ENCODE results near the gene CFAP20. TPM values are rescaled to one million over a fixed set of nuclear protein-coding genes. Genes with fewer than 3 reads are reported as not detected.
"Not testable (repeated sequence)": the region's sequence is repeated elsewhere in the genome, so short reads cannot be mapped to it uniquely, and the experiment has no call there.

Gene CFAP20
- total and polyA plus RNA-seq, 2 experiments from 2014 or later: 61.1 to 81.7 TPM

DNA sequence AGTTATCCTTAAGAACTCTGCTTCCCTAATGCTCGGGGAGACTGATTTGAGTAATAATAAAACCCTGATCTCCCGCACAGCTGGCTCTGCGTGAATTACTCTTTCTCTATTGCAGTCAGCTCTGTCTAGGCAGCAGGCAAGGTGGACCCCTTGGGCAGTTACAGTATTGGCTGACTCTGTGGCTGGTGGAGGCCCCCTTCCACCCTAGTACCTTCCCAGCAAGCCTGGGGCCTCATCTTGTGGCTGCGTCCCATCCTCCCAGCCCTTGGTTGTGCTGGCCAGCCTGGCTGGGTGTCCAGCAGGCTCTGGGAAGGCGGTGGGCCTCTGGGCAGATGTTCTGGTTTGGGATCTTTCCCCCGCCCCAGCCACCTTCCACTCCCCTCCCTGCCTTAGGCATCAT lies 44.5 kb downstream of the CFAP20 start (continued):
- TF ChIP-seq, protein P1, sequence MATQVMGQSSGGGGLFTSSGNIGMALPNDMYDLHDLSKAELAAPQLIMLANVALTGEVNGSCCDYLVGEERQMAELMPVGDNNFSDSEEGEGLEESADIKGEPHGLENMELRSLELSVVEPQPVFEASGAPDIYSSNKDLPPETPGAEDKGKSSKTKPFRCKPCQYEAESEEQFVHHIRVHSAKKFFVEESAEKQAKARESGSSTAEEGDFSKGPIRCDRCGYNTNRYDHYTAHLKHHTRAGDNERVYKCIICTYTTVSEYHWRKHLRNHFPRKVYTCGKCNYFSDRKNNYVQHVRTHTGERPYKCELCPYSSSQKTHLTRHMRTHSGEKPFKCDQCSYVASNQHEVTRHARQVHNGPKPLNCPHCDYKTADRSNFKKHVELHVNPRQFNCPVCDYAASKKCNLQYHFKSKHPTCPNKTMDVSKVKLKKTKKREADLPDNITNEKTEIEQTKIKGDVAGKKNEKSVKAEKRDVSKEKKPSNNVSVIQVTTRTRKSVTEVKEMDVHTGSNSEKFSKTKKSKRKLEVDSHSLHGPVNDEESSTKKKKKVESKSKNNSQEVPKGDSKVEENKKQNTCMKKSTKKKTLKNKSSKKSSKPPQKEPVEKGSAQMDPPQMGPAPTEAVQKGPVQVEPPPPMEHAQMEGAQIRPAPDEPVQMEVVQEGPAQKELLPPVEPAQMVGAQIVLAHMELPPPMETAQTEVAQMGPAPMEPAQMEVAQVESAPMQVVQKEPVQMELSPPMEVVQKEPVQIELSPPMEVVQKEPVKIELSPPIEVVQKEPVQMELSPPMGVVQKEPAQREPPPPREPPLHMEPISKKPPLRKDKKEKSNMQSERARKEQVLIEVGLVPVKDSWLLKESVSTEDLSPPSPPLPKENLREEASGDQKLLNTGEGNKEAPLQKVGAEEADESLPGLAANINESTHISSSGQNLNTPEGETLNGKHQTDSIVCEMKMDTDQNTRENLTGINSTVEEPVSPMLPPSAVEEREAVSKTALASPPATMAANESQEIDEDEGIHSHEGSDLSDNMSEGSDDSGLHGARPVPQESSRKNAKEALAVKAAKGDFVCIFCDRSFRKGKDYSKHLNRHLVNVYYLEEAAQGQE (IDR thresholded peaks at IDR 0.05; ENCODE audit: unreplicated experiment): no peak
- TF ChIP-seq STAT1 (IDR thresholded peaks at IDR 0.05; ENCODE audit: unreplicated experiment): no peak
- TF ChIP-seq CREB1 (CRISPR knock-in tag; IDR thresholded peaks at IDR 0.05; ENCODE audit: low read depth): no peak
- no peak for TF ChIP-seq POLR2AphosphoS5 (IDR thresholded peaks at IDR 0.05; ENCODE audit: low read depth)
- no peak for TF ChIP-seq EZH2phosphoT487 (IDR thresholded peaks at IDR 0.05; ENCODE audit: unreplicated experiment)

DNA sequence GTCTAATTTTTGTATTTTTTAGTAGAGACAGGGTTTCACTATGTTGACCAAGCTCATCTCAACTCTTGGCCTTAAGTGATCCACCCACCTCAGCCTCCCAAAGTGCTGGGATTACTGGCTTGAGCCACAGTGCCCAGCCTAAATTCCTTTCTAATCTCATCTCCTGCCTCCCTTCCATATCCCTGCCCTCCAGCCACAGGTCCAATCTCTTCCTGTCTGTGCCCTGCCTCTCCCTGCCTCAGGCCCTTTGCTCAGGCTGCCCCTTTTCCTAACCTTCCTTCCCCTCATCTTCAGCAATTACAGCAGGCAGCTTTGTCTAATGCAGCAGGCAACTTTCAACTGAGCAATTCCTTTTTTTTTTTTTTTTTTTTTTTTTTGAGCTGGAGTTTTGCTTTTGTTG lies 46.8 kb downstream of the CFAP20 start:
- Histone ChIP-seq H4K20me1 (replicated peaks; ENCODE audit: insufficient read depth) (no peaks in the 10 kb centered on the region), H3K4me1 (ENCODE audit: insufficient read depth) (peaks cover 10% of the 10 kb centered on the region), H3K9me2 (ENCODE audit: insufficient read depth) (no peaks in the 10 kb centered on the region), H3K27ac (ENCODE audit: low read depth) (no peak overlapping the region), H3F3A (replicated peaks; ENCODE audit: low read depth) (peaks cover 4% of the 10 kb centered on the region), H3K79me2 (replicated peaks; ENCODE audit: insufficient read depth) (no peaks in the 10 kb centered on the region), H3K27me3 (ENCODE audit: insufficient read depth) (no peaks in the 10 kb centered on the region), H2AFZ (no peak overlapping the region), H3K4me3 (no peak overlapping the region), H3K4me2 (no peak overlapping the region), H3K36me3 (ENCODE audit: insufficient read depth) (no peaks in the 10 kb centered on the region)
- H3K4me3 Mint-ChIP-seq: no peak overlapping the region
- H3K36me3 Mint-ChIP-seq (ENCODE audit: low read depth): no peaks in the 10 kb centered on the region
- H3K27me3 Mint-ChIP-seq (ENCODE audit: insufficient read depth, low read depth, poor library complexity): peaks cover 10% of the 10 kb centered on the region
- H3K27ac Mint-ChIP-seq: no peak overlapping the region
- no peak for DNase-seq (ENCODE audit: low spot score)
- H3K4me1 Mint-ChIP-seq: peaks cover 17% of the 10 kb centered on the region
- ATAC-seq: no peak
- H3K9me3 Mint-ChIP-seq: peaks cover 2% of the 10 kb centered on the region; the same call in 1 of the 3 replicates
- no peak for TF ChIP-seq NANOG (IDR thresholded peaks at IDR 0.05; ENCODE audit: borderline replicate concordance)
- TF ChIP-seq ZNF331 (CRISPR knock-in tag; IDR thresholded peaks at IDR 0.05; ENCODE audit: low read depth): no peak
- no peak for TF ChIP-seq ZNF114 (CRISPR knock-in tag; IDR thresholded peaks at IDR 0.05)
- TF ChIP-seq, protein P2, sequence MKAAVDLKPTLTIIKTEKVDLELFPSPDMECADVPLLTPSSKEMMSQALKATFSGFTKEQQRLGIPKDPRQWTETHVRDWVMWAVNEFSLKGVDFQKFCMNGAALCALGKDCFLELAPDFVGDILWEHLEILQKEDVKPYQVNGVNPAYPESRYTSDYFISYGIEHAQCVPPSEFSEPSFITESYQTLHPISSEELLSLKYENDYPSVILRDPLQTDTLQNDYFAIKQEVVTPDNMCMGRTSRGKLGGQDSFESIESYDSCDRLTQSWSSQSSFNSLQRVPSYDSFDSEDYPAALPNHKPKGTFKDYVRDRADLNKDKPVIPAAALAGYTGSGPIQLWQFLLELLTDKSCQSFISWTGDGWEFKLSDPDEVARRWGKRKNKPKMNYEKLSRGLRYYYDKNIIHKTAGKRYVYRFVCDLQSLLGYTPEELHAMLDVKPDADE (IDR thresholded peaks at IDR 0.05): no peak
- TF ChIP-seq EZH2phosphoT487 (IDR thresholded peaks at IDR 0.05; ENCODE audit: unreplicated experiment): no peak
- no peak for TF ChIP-seq EZH2 (IDR thresholded peaks at IDR 0.05; ENCODE audit: low read depth, unreplicated experiment)

DNA sequence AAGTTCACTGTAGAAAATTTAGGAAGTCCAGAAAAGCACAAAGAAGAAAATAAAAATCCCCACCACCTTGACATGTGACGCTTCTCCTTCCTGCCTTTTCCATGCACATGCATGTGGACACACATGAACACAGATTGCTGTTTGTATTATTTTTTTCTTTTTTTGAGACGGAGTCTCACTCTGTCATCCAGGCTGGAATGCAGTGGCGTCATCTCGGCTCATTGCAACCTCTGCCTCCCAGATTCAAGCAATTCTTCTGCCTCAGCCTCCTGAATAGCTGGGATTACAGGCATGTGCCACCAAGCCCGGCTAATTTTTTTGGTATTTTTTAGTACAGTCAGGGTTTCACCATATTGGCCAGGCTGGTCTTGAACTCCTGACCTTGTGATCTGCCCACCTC lies 48.5 kb downstream of the CFAP20 start:
- not testable (repeated sequence) for H3K79me2 ChIP-seq (replicated peaks; ENCODE audit: insufficient read depth); H3K36me3 Mint-ChIP-seq (ENCODE audit: low read depth); H3K36me3 ChIP-seq (ENCODE audit: insufficient read depth); ATAC-seq; DNase-seq (ENCODE audit: low spot score); H4K20me1 ChIP-seq (replicated peaks; ENCODE audit: insufficient read depth); H3K9me2 ChIP-seq (ENCODE audit: insufficient read depth); H3K4me3 ChIP-seq; H3K27ac ChIP-seq (ENCODE audit: low read depth); H3K27ac Mint-ChIP-seq; H3F3A ChIP-seq (replicated peaks; ENCODE audit: low read depth); H3K4me2 ChIP-seq; H2AFZ ChIP-seq; H3K27me3 ChIP-seq (ENCODE audit: insufficient read depth); H3K4me3 Mint-ChIP-seq
- peaks cover 10% of the 10 kb centered on the region for H3K4me1 ChIP-seq (ENCODE audit: insufficient read depth)
- Mint-ChIP-seq H3K4me1 (peaks cover 11% of the 10 kb centered on the region), H3K9me3 (peaks cover 17% of the 10 kb centered on the region), H3K27me3 (ENCODE audit: insufficient read depth, low read depth, poor library complexity) (peaks cover 13% of the 10 kb centered on the region)

Data from GM23338 (cell line).